ENCODE measurements around the gene KRTAP5-6. TPM values are rescaled to one million over a fixed set of nuclear protein-coding genes. Genes with fewer than 3 reads are reported as not detected.

Gene KRTAP5-6
- total and polyA plus RNA-seq, 8 donors = not detected

- intact Hi-C loops (cut with DNase I) = loop anchor here in 2 of 3 donors (5.0 to 10.0 kb wide), 3 partner anchors 41 to 506 kb away; no protein-coding TSS in a partner anchor
- ATAC-seq = no peak
- H3K27me3 ChIP-seq = no peaks in the 10 kb centered on the region
- no peak for FAIRE-seq
- TF ChIP-seq, protein P1, sequence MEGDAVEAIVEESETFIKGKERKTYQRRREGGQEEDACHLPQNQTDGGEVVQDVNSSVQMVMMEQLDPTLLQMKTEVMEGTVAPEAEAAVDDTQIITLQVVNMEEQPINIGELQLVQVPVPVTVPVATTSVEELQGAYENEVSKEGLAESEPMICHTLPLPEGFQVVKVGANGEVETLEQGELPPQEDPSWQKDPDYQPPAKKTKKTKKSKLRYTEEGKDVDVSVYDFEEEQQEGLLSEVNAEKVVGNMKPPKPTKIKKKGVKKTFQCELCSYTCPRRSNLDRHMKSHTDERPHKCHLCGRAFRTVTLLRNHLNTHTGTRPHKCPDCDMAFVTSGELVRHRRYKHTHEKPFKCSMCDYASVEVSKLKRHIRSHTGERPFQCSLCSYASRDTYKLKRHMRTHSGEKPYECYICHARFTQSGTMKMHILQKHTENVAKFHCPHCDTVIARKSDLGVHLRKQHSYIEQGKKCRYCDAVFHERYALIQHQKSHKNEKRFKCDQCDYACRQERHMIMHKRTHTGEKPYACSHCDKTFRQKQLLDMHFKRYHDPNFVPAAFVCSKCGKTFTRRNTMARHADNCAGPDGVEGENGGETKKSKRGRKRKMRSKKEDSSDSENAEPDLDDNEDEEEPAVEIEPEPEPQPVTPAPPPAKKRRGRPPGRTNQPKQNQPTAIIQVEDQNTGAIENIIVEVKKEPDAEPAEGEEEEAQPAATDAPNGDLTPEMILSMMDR (IDR thresholded peaks at IDR 0.05) = no peak
- DNase-seq = peak in 2 of 6 donors; percentile 6 to 34
- no peak overlapping the region for H3K27ac ChIP-seq
- H3K9me3 ChIP-seq = no peaks in the 10 kb centered on the region
- no peaks in the 10 kb centered on the region for H3K4me1 ChIP-seq
- H3K4me3 ChIP-seq = no peak overlapping the region
- no peaks in the 10 kb centered on the region for H3K36me3 ChIP-seq
- 49 to 52% methylated on average over 5 of the region's 5 CpGs for WGBS, 2 donors
Measured at GRCh38 chr11:1650918-1651262, 46.1 kb upstream of the KRTAP5-6 start.

DNA sequence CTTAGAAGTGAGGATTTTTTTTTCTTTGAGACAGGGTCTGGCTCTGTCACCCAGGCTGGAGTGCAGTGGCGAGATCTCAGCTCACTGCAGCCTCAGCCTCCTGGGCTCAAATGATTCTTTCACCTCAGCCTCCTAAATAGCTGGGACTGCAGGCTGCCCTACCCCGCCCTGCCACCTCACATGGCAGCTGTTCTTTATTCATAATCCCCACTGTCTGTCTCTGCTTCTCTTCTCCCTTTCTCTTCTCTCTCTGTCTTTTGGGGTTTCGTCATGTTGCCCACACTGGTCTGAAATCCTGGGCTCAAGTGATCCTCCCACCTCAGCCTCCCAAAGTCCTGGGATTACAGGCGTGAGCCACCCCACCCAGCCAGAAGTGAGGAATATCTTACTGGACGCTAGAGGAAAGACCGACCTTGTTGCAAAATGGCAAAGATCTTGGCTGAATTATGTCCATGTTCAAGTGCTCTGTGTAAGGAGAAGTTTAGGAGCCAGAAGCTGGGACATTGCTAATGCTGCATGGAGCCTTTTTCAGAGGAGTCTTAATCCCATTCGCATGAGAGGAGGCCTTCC lies 45.5 kb upstream of the KRTAP5-6 start:
- ATAC-seq = no peak
- Histone ChIP-seq H3K9me3 (no peaks in the 10 kb centered on the region), H3K36me3 (no peaks in the 10 kb centered on the region), H3K4me3 (no peak overlapping the region), H3K27me3 (no peaks in the 10 kb centered on the region), H3K27ac (no peak overlapping the region), H3K4me1 (no peaks in the 10 kb centered on the region)
- 79 to 80% methylated on average over 7 of the region's 7 CpGs for WGBS, 2 donors
- intact Hi-C loops (cut with DNase I) = loop anchor here in 2 of 3 donors (5.0 to 10.0 kb wide), 3 partner anchors 41 to 506 kb away; no protein-coding TSS in a partner anchor
- peak in 2 of 6 donors; percentile 6 to 10 for DNase-seq
- TF ChIP-seq, protein P1 (IDR thresholded peaks at IDR 0.05) = no peak
- FAIRE-seq = no peak

DNA sequence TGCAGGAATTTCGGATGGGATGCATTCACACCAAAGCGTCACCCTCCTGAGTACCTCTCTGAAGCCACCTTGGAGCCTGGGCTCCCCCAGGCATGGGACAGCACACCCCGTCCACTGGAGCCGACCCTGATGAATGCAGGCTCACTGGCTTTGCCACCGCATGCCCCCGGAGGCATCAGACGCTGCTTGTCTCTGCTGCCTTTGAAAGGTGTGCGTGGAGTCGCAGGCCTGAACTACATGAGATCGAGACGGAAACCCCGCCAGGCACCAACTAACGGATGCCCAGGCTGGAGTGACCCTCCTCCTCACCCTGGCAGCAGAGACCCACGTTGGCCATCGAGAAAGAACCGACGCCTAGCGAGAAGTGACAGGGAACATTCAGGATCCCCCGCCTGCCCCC lies 45.0 kb upstream of the KRTAP5-6 start:
- WGBS, 2 donors = 60 to 79% methylated on average over 19 of the region's 19 CpGs
- FAIRE-seq = no peak
- Histone ChIP-seq H3K36me3 (no peaks in the 10 kb centered on the region), H3K4me3 (no peak overlapping the region), H3K27ac (no peak overlapping the region), H3K4me1 (no peaks in the 10 kb centered on the region), H3K9me3 (no peaks in the 10 kb centered on the region), H3K27me3 (no peaks in the 10 kb centered on the region)
- TF ChIP-seq, protein P1 (IDR thresholded peaks at IDR 0.05) = no peak
- intact Hi-C loops (cut with DNase I) = loop anchor here in 2 of 3 donors (5.0 to 10.0 kb wide), 3 partner anchors 40 to 505 kb away; no protein-coding TSS in a partner anchor
- no peak for ATAC-seq
- peak in 2 of 6 donors; percentile 41 to 66 for DNase-seq

DNA sequence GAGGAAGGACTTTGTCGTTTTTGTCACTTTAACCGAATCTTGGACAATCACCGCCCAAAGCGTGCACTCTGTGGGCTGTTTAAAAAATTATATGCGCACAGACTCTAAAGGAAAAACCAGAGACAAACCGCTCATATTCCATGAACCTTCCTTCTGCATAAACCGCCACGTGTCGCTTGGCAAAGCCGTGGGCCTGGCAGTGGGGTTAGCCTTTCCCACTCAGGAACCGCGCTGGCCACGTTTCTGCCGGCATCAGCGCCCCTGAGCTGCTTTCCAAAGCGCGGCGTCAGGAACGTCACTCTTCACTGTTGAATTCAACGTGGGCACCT lies 44.6 kb upstream of the KRTAP5-6 start:
- H3K4me3 ChIP-seq = no peak overlapping the region
- ATAC-seq = peak in 1 of 4 donors; percentile 9
- TF ChIP-seq, protein P1 (IDR thresholded peaks at IDR 0.05) = no peak
- intact Hi-C loops (cut with DNase I) = loop anchor here in 2 of 3 donors (5.0 to 10.0 kb wide), 3 partner anchors 40 to 505 kb away; no protein-coding TSS in a partner anchor
- WGBS, 2 donors = 42 to 46% methylated on average over 20 of the region's 20 CpGs
- no peaks in the 10 kb centered on the region for H3K4me1 ChIP-seq
- H3K36me3 ChIP-seq = no peaks in the 10 kb centered on the region
- no peak for DNase-seq
- no peaks in the 10 kb centered on the region for H3K27me3 ChIP-seq
- FAIRE-seq = no peak
- no peak overlapping the region for H3K27ac ChIP-seq
- H3K9me3 ChIP-seq = no peaks in the 10 kb centered on the region
